Fibroblast of mammary gland (primary cell): Measurements from ENCODE around the gene SSR4.
"Not testable (repeated sequence)": the region's sequence is repeated elsewhere in the genome, so short reads cannot be mapped to it uniquely, and the experiment has no call there.

Source experiments
- DNase-seq: peaks from one replicate; pipeline ENCODE4 v3.0.0-alpha.2; 2010; ENCODE audit warnings: low read depth
- H3K4me3 ChIP-seq: 2 replicates; pipeline ENCODE4 v1.5.1; 2011; ENCODE audit warnings: low read depth, mild to moderate bottlenecking, low read length, moderate library complexity; ENCODE audit not compliant: control insufficient read depth
- TF ChIP-seq, protein P1 (sequence below): conservative IDR thresholded peaks from 2 replicates; pipeline ENCODE4 v1.5.1; 2011; ENCODE audit warnings: low read depth, low read length, inconsistent platforms; ENCODE audit not compliant: control insufficient read depth, insufficient read depth

The SSR4 gene

GRCh38 chrX:153794018-153794896 lies at the start of gene SSR4, which contains the start of gene IDH3G:
Gene SSR4, plus strand, starts transcription at chrX:153794668. Its CDS starts 20 bp downstream, at chrX:153794688.
Gene IDH3G, minus strand, starts transcription at chrX:153794375. Its CDS starts 49 bp downstream, at chrX:153794326.
- DNase-seq = peak; percentile 92
- TF ChIP-seq, protein P1, sequence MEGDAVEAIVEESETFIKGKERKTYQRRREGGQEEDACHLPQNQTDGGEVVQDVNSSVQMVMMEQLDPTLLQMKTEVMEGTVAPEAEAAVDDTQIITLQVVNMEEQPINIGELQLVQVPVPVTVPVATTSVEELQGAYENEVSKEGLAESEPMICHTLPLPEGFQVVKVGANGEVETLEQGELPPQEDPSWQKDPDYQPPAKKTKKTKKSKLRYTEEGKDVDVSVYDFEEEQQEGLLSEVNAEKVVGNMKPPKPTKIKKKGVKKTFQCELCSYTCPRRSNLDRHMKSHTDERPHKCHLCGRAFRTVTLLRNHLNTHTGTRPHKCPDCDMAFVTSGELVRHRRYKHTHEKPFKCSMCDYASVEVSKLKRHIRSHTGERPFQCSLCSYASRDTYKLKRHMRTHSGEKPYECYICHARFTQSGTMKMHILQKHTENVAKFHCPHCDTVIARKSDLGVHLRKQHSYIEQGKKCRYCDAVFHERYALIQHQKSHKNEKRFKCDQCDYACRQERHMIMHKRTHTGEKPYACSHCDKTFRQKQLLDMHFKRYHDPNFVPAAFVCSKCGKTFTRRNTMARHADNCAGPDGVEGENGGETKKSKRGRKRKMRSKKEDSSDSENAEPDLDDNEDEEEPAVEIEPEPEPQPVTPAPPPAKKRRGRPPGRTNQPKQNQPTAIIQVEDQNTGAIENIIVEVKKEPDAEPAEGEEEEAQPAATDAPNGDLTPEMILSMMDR = no peak
- peak within 1 kb of the TSS; percentile 74 for H3K4me3 ChIP-seq

GRCh38 chrX:153745067-153745433 lies 49.4 kb upstream of the SSR4 start:
- H3K4me3 ChIP-seq, DNase-seq: not testable (repeated sequence)

GRCh38 chrX:153746359-153746758 lies 48.1 kb upstream of the SSR4 start:
- DNase-seq = no peak
- TF ChIP-seq, protein P1 = no peak
- no peak overlapping the region for H3K4me3 ChIP-seq

GRCh38 chrX:153746991-153747390 lies 47.5 kb upstream of the SSR4 start:
- not testable (repeated sequence) for H3K4me3 ChIP-seq, DNase-seq

- not testable (repeated sequence) for H3K4me3 ChIP-seq, DNase-seq
Measured at GRCh38 chrX:153749017-153749416, 45.5 kb upstream of the SSR4 start.

DNA sequence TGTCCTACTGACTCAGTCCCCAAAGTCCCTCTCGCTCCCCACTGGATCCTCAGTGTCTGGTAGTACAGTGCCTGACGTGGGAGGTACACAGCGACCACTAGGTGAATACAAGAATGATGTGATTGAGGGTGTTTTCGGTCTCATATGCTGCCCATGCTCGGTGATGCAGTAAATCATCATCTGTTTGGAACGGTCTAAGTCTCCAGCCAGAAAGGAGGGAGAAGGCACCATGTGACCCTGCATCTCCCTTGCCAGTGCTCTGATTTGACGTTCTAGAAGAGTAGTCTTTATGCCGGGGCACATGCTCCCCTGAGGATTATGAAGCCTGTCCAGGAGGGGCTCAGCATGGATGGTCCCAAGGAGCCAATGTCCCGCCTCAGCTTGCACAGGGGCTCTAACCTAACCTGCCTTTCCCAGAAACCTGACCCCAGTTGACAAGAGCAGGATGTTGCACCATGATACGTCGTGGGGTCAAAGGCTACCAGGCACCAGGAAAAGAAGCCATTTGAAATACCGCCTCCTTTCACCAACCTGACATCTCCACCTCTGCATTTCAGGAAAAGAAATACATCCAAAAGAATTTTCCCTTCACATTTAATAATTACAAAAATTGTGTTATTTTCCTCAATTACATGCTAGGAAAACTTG lies 44.2 kb upstream of the SSR4 start:
- no peak overlapping the region for H3K4me3 ChIP-seq
- TF ChIP-seq, protein P1 = no peak
- DNase-seq = no peak

GRCh38 chrX:153755136-153755535 lies 39.3 kb upstream of the SSR4 start:
- TF ChIP-seq, protein P1 = no peak
- H3K4me3 ChIP-seq = no peak overlapping the region
- DNase-seq = no peak

DNA sequence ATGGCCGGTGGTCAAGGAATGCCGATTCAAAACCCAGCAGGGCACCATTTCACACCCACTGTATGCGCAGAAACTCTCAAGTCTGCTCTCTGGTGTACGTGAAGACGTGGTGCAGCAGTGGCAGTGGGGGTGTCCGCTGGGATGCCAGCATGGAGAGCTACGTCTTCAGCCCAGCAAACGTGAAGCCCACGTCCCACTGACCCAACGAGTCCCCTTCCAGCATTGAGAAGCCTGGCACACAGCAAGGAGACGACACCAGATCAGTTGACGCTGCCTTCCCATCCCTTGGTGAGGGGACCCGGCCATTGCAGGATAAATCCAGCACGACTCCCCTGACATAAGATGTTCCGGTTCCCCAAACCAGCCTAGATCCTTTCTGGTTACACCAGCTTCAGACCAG lies 32.6 kb upstream of the SSR4 start:
- DNase-seq = no peak

More for the DNA sequence above, 32.6 kb upstream of the SSR4 start:
- TF ChIP-seq, protein P1 = no peak
- H3K4me3 ChIP-seq = no peak overlapping the region
